CD4-positive, alpha-beta T cell treated with Interleukin-12 subunit alpha and Interleukin-12 subunit beta, for 1 hour (primary cell): Measurements from ENCODE around the gene SCGB1D4.
"Not testable (repeated sequence)": the region's sequence is repeated elsewhere in the genome, so short reads cannot be mapped to it uniquely, and the experiment has no call there.

Source experiments
- DNase-seq: peaks from one replicate; pipeline ENCODE4 v3.0.0-alpha.2; 2020

Gene SCGB1D4

GRCh38 chr11:62298975-62299374, at the start of gene SCGB1D4:
TSS of gene SCGB1D4 (minus strand) at chr11:62299075. CDS start at chr11:62299010, 65 bp downstream.
- DNase-seq: no peak

DNA sequence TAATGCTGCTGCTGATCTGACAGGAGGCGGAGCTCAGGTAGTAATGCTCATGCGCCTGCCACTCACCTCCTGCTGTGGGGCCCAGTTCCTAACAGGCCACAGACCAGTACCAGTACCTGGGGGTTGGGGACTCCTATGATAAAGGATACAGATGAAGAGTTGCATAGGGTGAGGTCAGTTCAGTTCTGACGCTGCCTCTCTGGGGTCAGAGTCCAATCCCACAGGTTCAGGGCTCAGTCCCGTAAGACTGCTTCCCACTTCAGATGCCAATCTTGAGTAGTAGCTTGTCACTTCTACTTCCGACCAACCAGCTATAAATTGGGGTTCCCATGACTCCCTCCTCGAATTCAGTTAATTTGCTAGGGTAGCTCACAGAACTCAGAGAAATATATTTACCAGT, 47.0 kb upstream of the SCGB1D4 start:
- no peak for DNase-seq

DNA sequence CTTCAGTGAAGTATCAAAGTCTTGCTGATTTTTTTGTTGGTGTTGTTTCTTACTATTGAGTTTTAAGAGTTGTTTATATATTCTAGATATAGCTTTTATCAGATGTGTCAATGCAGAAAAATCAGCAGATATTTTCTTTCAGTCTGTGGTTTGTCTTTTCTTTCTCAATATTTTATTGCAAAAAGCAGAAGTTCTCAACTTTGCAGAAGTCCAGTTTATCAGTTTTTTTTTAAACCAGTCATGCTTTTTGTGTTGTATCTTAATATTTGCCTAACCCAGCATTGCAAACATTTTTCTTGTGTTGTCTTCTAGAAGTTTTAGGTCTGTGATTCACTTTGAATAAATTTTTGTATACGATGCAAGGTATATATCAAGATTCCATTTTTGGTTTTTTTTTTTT, 45.3 kb upstream of the SCGB1D4 start:
- DNase-seq: no peak

DNA sequence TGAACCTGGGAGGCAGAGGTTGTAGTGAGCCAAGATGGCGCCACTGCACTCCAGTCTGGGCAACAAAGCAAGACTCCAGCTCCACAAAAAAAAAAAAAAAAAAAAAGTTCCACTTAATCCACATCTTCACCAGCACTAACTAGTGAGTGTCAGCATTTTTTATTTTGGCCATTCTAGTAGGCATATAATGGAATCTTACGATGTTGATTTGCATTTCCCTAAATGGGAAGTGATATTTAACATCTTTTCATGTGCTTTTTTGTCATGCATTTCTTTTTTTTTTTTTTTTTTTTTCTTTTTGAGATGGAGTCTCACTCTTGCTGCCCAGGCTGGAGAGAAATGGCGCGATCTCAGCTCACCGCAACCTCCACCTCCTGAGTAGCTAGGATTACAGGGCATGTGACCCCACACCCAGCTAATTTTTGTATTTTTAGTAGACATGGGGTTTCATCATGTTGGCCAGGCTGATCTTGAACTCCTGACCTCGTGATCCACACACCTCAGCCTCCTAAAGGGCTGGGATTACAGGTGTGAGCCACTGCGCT, 44.8 kb upstream of the SCGB1D4 start:
- DNase-seq: not testable (repeated sequence)

DNA sequence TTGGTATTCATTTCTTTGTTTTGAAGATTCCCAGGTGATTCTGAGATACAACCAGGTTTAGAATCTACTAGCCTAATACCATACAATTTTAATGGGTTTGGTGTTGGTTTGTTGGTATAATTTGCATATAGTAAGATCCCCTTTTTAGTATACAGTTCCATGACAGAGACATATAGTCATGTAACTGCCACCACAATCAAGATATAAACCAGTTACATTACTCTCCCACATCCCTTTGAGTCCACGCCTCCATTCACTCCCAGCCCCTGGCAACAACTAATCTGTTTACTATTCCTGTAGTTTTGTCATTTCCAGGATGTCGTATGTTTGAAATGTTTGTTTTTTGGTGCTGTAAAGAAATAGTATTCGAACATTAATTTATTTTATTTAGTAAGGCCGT, 42.7 kb upstream of the SCGB1D4 start:
- no peak for DNase-seq

- peak; percentile 67 for DNase-seq
Measured at GRCh38 chr11:62340269-62340901, 41.5 kb upstream of the SCGB1D4 start.

GRCh38 chr11:62338218-62338617, 39.3 kb upstream of the SCGB1D4 start:
- DNase-seq: no peak

DNA sequence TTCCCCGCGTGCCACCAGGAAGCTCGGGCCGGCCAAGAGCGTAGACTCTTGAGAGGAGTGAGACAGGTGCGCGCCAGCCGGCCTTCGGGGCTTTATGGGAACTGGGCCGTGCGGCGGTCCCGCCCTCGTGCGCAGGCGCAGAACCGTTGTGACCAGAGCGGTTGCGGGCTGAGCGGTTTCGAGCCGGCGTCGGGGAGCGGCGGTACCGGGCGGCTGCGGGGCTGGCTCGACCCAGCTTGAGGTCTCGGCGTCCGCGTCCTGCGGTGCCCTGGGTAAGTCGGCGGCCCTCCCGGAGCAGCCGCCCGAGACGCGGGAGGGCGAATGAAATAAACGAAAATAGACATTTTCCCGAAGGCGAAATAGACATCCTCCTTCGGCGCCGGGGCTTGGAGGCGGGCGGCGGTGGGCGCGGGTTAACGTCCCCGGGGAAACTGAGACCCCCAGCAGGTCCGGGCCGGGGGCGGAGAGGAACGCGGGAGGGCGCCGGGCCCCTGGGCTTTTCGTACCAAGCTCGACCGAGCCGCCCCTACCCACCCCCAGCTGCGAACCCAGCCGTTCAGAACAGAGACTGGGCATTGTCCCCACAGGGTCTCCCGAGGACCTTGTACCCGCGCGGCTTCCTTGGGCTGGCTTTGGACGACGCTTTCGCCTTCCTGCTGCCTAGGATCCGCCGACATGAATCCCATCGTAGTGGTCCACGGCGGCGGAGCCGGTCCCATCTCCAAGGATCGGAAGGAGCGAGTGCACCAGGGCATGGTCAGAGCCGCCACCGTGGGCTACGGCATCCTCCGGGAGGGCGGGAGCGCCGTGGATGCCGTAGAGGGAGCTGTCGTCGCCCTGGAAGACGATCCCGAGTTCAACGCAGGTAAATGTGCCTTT, 38.7 kb upstream of the SCGB1D4 start, which contains the start of gene ASRGL1:
ASRGL1 (plus strand) TSS at position 146 of the 879 bp plus-strand sequence; CDS start at position 676, 530 bp downstream.
- peak; percentile 80 for DNase-seq

DNA sequence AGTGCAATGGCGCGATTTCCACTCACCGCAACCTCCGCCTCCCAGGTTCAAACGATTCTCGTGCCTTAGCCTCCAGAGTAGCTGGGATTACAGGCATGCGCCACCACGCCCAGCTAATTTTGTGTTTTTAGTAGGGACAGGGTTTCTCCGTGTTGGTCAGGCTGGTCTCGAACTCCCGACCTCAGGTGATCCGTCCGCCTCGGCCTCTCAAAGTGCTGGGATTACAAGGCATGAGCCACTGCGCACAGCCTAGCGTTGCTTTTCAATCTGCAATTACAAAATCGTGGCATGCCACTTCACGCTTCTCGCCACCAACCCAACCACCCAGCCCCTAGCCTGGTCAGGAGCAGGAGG, 38.1 kb upstream of the SCGB1D4 start:
- DNase-seq: not testable (repeated sequence)

DNA sequence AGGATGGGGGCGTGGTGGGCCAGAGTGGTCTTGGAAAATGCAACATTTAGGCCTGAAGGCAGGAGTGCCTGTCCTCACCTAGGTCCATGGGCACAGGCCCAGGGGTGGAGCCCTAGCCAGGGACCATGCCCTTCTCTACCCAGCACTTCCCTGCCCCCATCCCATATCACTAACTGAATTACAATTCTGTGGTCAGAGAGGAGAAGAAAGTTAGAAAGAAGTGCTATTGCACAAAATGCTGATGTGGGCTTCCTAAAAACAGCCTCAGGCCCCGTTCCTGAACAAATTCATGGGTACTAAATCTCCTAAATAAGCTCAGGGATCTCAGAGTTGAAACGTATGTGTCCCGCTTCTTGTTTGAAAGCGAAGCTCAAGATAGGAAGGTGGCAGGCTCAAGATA, 34.9 kb upstream of the SCGB1D4 start:
- no peak for DNase-seq

GRCh38 chr11:62331264-62331663, 32.4 kb upstream of the SCGB1D4 start:
- not testable (repeated sequence) for DNase-seq

DNA sequence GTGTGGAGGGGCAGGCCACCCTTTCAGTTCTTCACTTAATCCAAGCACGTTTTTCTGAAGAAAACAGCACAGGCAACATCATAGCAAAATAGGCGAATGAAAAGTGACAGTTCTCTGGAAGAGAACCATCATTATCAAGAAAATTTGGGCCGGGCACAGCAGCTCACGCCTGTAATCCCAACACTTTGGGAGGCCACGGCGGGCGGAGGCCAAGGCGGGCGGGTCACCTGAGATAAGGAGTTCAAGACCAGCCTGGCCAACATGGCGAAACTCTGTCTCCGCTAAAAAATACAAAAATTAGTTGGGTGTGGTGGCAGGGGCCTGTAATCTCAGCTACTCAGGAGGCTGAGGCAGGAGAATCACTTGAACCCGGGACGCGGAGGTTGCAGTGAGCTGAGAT, 28.7 kb upstream of the SCGB1D4 start:
- not testable (repeated sequence) for DNase-seq

DNA sequence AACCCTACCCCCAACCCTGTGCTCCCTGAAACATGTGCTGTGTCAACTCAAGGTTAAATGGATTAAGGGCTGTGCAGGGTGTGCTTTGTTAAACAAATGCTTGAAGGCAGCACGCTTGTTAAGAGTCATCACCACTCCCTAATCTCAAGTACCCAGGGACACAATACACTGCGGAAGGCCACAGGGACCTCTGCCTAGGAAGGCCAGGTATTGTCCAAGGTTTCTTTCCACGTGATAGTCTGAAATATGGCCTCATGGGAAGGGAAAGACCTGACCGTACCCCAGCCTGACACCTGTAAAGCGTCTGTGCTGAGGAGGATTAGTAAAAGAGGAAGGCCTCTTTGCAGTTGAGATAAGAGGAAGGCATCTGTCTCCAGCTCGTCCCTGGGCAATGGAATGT, 27.8 kb upstream of the SCGB1D4 start:
- DNase-seq: not testable (repeated sequence)

DNA sequence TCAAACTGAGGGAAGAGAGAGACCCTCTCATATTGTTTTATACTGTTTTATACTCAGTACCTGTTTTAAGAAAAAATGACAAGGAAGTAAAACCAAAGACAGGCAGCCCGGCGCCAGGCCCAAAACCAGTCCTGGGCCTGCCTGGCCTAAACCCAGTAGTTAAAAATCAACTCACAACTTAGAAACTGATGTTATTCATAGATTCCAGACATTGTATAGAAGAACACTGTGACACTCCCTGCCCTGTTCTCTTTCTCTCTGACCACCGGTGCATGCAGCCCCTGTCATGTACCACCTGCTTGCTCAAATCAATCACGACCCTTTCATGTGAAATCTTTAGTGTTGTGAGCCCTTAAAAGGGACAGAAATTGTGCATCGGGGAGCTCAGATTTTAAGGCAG, 26.9 kb upstream of the SCGB1D4 start:
- not testable (repeated sequence) for DNase-seq

DNA sequence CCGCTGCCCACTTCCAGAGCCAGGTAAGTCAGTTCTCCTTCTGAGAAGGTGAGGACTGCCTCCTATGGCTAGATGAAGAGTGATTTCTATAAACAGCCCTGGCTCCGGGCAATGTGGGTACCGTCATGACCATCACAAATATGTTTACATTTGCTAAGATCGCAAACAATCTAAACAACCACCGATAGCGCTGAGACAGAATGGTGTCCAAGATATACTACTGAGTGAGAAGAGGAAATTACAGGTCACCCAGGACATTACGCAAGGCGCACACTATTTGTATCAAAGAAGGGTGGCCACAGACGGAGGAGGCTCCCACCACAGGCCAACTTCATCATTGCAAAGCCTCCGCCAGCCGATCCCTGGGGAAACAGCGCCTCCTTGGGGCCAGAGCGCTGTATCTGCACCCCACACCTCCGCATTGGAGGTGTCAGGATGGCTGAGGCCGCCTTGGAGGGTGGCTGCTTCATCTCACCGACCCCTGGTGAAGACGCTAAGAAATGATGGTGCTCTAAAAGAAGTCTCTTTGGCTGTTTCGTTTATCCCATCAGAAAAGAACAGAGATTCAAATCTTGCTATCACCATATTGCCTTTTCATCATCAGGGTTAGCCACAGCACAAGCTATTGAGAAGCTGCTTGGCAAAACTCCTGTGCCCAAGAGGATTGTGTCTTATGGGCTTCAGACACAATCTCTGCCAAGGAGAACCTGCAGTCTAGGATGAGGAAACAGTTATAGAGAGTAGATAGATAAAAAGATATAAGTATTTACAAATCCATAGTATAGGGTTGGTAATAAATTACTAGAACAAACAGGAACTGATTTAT, 26.1 kb upstream of the SCGB1D4 start:
- peak; percentile 58 for DNase-seq

DNA sequence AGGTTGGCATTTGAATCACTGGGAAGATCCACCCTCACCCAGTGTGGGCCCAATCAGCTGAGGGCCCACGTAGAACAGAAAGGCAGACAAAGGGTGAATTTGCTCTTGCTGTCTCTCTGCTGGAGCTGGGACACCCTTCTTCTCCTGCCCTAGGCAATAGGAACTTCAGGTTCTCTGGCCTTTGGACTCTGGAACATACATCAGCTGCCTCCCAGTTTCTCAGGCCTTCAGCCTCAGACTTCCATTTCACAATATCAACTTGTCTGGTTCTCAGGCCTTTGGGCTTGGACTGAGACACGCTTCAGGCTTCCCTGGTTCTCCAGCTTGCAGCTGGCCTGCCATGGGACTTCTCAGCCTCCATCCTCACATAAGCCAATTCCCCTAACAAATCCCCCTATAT, 23.6 kb upstream of the SCGB1D4 start:
- no peak for DNase-seq

DNA sequence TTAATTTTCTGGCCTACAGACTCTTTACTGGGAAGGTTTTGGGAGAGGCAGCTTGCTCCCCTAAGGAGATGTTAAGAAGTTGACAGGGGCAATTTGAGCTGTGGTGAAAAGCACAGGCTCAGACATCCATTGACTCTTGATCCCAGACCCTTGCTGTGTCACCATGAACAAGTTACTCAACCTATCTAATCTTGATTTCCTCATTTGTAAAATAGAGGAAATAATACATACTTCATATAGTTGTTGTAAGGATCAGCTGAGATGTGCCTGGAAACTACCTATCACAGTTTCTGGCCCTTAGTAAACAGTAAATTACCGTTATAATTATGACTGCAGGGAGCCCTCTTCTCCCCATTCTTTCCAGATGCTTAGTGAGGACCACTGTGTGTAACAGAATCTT, 16.6 kb upstream of the SCGB1D4 start:
- no peak for DNase-seq

DNA sequence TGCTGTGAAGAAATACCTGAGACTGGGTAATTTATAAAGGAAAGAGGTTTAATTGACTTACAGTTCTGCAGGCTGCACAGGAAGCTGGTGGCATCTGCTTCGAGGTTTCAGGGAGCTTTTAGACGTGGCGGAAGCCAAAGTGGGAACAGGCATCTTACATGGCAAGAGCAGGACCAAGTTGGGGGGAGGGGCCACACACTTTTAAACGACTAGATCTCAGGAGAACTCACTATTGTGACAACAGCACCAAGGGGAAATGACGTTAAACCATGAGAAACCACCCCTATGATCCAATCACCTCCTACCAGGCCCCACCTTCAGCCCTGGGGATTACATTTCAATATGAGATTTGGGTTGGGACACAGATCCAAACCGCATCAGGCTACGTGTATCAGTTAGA, 11.1 kb upstream of the SCGB1D4 start:
- no peak for DNase-seq

DNA sequence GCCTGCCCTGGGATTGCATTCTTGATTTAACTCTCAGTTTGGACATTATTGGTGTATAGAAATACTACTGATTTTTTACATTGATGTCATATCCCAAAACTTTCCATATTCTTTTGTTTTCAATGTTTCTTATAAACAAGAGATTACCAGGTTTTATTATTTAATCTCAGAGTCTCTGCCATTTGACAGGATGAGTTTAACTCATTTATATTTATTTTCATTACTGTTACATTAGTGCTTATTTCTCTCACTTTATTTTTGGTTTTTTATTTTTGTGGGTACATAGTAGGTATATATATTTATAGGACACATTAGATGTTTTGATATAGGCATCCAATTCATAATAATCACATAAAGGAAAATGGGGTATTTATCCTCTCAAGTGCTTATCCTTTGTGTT, 9.1 kb upstream of the SCGB1D4 start:
- no peak for DNase-seq

- DNase-seq: no peak
Measured at GRCh38 chr11:62306227-62306626, 7.4 kb upstream of the SCGB1D4 start.

- no peak for DNase-seq
Measured at GRCh38 chr11:62295504-62295903, 3.4 kb downstream of the SCGB1D4 start.

DNA sequence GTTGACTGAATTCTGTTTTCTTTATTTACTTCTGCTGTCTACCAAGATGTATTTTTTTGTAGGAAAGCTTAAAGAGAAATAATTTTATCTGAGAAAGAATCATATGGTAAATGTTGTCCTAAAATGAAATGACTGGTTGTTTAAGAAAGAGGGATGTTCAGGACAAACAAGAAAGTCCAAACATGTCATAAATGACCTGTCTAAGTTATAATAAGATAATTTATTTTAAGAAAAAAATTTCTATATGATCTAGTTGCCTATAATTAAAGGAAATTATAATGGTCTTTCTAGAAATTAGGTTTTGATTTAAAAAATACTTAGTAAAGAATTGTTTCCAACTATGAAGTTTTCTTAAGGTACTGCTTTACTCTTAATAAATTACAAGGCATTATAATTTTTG, 18.4 kb downstream of the SCGB1D4 start:
- no peak for DNase-seq

GRCh38 chr11:62273789-62274275, 25.0 kb downstream of the SCGB1D4 start:
- DNase-seq: no peak
